GDM1 (cell line): Measurements from ENCODE around the gene ZNF536.
"Not testable (repeated sequence)": the region's sequence is repeated elsewhere in the genome, so short reads cannot be mapped to it uniquely, and the experiment has no call there.

Experiments
- DNase-seq: peaks from one replicate; lab custom pipeline; 2025; lab: John Stamatoyannopoulos, UW

The ZNF536 gene

GRCh38 chr19:30341611-30342201, 30.5 kb upstream of the ZNF536 start:
- DNase-seq: no peak

- no peak for DNase-seq
These were observed 29.3 kb upstream of the ZNF536 start for GRCh38 chr19:30342901-30343300.

- no peak for DNase-seq
These were observed 27.4 kb upstream of the ZNF536 start for GRCh38 chr19:30344446-30345425.

GRCh38 chr19:30345686-30346085, 26.5 kb upstream of the ZNF536 start:
- no peak for DNase-seq

- DNase-seq: not testable (repeated sequence)
These were observed 25.7 kb upstream of the ZNF536 start for GRCh38 chr19:30346468-30346867.

GRCh38 chr19:30349131-30349730, 23.0 kb upstream of the ZNF536 start:
- DNase-seq: no peak

- no peak for DNase-seq
These were observed 21.2 kb upstream of the ZNF536 start for GRCh38 chr19:30350692-30351663.

- DNase-seq: no peak
These were observed 20.4 kb upstream of the ZNF536 start for GRCh38 chr19:30351774-30352173.

- DNase-seq: no peak
These were observed 18.7 kb upstream of the ZNF536 start for GRCh38 chr19:30353394-30353945.

- DNase-seq: no peak
These were observed 16.6 kb upstream of the ZNF536 start for GRCh38 chr19:30355586-30355985.

- DNase-seq: no peak
These were observed 15.1 kb upstream of the ZNF536 start for GRCh38 chr19:30356951-30357579.

- no peak for DNase-seq
These were observed 14.6 kb upstream of the ZNF536 start for GRCh38 chr19:30357580-30357954.

- no peak for DNase-seq
These were observed 13.9 kb upstream of the ZNF536 start for GRCh38 chr19:30358319-30358718.

GRCh38 chr19:30358821-30359580, 13.2 kb upstream of the ZNF536 start:
- no peak for DNase-seq

GRCh38 chr19:30359936-30360335, 12.2 kb upstream of the ZNF536 start:
- DNase-seq: no peak

- no peak for DNase-seq
These were observed 11.6 kb upstream of the ZNF536 start for GRCh38 chr19:30360376-30361106.

GRCh38 chr19:30361107-30361447, 11.1 kb upstream of the ZNF536 start:
- DNase-seq: no peak

GRCh38 chr19:30361721-30362120, 10.5 kb upstream of the ZNF536 start:
- DNase-seq: no peak

- no peak for DNase-seq
These were observed 9.9 kb upstream of the ZNF536 start for GRCh38 chr19:30362156-30362754.
